Stimulated activated CD8-positive, alpha-beta memory T cell treated with anti-CD3 and anti-CD28 coated beads, Interleukin-4, amount 100 ng/mL, for 1 hour (primary cell): ENCODE data around the gene MAB21L1.

ENCODE experiments used
- DNase-seq, 2 donors: peaks; one replicate each; pipeline ENCODE4 v3.0.0-alpha.2; 2020; ENCODE audit warnings: low read depth in 2 of 2, low spot score in 1 of 2

The MAB21L1 gene

GRCh38 chr13:35479706-35480105 lies 3.2 kb upstream of the MAB21L1 start:
- DNase-seq = no peak

GRCh38 chr13:35479038-35479492 lies 2.6 kb upstream of the MAB21L1 start:
- DNase-seq = no peak

GRCh38 chr13:35478271-35479037 lies 2.0 kb upstream of the MAB21L1 start:
- no peak for DNase-seq

- DNase-seq = no peak
These were observed 977 bp upstream of the MAB21L1 start for GRCh38 chr13:35477386-35477946.

DNA sequence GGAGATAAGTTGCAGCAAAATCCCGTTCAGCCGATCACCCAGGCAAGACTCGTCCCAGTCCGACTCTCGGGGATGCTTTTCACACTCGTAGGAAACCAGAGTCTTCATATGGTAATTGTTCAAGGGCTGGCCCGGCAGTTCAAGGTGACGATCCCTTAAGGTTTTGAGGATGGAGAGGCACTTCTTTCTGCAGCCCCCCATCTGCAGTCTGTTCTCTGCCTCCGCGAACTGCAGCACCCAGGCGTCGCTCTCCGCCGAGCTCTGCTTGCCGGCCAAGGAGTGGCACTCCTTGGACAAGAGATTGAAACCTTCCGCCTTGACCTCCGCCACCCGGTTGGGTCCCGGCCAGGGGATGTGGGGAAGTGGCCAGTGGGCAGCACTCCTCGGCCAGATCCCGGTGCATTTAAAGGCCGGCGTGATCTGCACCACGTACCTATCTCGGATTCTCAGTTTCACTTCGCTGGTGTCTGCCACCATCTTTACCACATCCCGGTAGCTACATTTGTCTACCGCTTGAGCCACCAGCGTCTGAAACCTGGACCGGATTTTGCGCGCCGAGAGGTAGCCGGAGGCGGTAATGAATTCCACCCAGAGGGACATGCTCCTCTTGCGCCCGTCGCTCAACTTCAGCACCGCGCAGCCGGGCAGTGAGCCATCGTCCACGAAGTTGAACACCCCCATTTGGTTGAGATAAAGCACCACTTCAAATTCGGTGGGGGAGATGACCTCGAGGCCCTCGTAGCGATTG lies 1.1 kb downstream of the MAB21L1 start:
- no peak for DNase-seq

DNA sequence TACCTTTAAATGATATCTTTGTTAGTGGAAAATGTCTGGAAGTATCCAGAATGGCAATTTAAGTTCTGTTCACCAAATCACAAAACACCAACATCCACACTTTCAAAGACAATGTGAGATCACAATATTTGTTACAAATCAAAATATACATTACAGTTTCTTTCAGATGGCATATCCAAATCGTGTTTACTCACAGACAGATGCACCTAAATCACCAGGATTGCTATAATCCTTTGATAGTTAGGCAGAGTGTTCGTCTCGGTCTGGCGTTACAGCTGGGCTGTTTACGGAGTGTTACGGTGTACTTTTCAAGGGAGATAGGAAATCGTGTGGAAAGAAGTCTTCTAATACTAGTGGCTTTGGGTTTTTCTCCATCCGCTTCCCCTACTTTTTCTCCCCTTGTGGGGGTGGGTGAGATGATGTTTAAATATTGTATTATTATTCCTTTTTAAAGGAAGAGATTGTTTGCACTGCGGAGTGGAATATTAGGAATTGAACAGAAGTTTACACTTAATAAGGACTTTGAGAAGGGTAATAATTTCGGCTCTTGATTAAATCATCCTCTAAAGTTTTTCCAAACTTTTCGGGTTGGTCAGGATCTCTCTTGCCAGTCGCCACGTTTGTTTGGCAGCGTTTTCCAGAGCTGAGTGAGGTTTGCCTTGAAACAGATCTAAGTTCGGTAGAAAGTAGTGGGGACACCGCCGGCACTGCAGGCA lies 1.8 kb downstream of the MAB21L1 start:
- no peak for DNase-seq

- no peak for DNase-seq
These were observed 2.7 kb downstream of the MAB21L1 start for GRCh38 chr13:35473802-35474201.

GRCh38 chr13:35473206-35473775 lies 3.2 kb downstream of the MAB21L1 start:
- DNase-seq = no peak

DNA sequence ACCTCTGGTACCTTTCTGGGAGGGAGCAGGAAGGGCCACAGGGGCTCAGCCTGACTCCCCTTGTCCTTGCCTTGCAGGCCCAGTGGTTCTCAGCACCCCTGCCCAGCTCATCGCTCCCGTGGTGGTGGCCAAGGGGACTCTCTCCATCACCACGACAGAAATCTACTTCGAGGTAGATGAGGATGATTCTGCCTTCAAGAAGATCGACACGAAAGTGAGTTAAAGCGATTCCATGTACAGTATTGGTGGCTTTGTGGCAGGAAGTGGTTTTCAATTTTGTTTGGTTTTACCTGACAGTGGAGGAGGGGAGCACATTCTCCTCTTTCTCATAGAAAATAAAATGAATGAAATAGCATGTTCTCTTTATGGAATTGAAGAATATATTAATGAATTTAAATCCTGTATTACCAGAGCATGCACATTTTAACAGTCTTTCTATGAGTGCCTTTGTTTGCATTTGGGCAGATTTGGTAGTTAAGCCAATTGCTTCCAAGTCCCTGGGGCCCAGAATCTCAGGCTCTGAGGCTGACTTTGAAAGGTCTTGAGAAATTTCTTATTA lies 4.1 kb downstream of the MAB21L1 start:
- no peak for DNase-seq

GRCh38 chr13:35471706-35472322 lies 4.7 kb downstream of the MAB21L1 start:
- no peak for DNase-seq

GRCh38 chr13:35470671-35471661 lies 5.5 kb downstream of the MAB21L1 start:
- DNase-seq = no peak

- no peak for DNase-seq
These were observed 6.5 kb downstream of the MAB21L1 start for GRCh38 chr13:35469806-35470525.

- DNase-seq = no peak
These were observed 8.3 kb downstream of the MAB21L1 start for GRCh38 chr13:35468195-35468594.

GRCh38 chr13:35465371-35465770 lies 11.1 kb downstream of the MAB21L1 start:
- no peak for DNase-seq

DNA sequence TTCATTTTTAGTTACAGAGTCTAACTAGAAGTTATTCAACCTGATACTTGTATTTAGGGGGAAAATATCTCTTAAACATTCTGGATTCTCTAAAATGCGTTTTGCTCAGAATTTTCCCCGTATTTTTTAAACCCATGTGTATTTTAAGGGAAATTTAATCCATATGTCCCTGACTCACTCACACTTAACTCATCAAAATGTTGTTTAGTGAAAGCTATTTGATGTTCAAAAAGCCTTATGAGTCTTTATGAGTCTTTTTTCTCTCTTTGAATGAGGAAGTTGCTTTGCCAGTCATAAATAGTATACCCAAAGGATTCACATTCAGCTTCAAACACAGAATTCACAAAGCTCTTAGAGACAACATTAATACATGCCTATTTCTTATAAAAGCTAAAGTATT lies 16.4 kb downstream of the MAB21L1 start:
- no peak for DNase-seq

- DNase-seq = no peak
These were observed 19.2 kb downstream of the MAB21L1 start for GRCh38 chr13:35457258-35457657.

- no peak for DNase-seq
These were observed 21.5 kb downstream of the MAB21L1 start for GRCh38 chr13:35455022-35455421.

DNA sequence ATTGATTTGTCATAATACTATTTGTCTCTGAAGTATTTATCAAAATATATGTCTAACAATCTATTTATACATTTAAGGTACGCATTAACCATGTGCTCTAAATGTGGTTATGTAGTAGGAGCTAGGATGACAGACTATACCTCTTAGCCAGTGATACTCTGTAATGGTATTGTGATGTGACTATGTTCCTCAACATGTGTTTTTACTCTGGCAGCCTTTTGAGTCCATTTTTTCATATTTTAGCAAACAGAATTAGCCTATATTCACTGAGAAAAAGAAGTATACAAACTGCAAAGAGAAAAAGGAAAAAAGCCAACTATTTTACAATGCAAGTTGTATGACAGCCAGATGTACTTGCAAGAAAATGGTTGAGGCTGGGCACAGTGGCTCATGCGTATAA lies 26.7 kb downstream of the MAB21L1 start:
- DNase-seq = no peak

- DNase-seq = no peak
These were observed 28.0 kb downstream of the MAB21L1 start for GRCh38 chr13:35448465-35448864.
